Omental fat pad (tissue), 4 donors: Measurements from ENCODE around the gene C1orf105. TPM values are rescaled to one million over a fixed set of nuclear protein-coding genes. Genes with fewer than 3 reads are reported as not detected.
A peak's percentile ranks its signal among the peaks of the same experiment; 100 is the strongest.

Experiments used
- ATAC-seq: fragments of 150-250 bp; one replicate; pipeline ENCODE4 v1.9.1; 2016; ENCODE audit warnings: mild to moderate bottlenecking, moderate library complexity; ENCODE audit not compliant: low FRiP score
- DNase-seq: peaks from one replicate; pipeline ENCODE4 v3.0.0-alpha.2; 2019; ENCODE audit warnings: low spot score
- CTCF ChIP-seq, 3 donors: fragments of 450-650 bp; IDR thresholded peaks; one replicate each; pipeline ENCODE4 v1.5.1; 2016 to 2017; ENCODE audit warnings: antibody characterized with exemption in 3 of 3, mild to moderate bottlenecking in 3 of 3, moderate library complexity in 2 of 3
- total RNA-seq, 4 donors: library from RNA; depleted of rRNA; stranded (reverse); fragments of >200 nt; gene quantifications; one replicate each; pipeline ENCODE4 v1.1.0, GENCODE V29; 2016

The C1orf105 gene
- total RNA-seq, 4 donors from 2014 or later, result not detected

DNA sequence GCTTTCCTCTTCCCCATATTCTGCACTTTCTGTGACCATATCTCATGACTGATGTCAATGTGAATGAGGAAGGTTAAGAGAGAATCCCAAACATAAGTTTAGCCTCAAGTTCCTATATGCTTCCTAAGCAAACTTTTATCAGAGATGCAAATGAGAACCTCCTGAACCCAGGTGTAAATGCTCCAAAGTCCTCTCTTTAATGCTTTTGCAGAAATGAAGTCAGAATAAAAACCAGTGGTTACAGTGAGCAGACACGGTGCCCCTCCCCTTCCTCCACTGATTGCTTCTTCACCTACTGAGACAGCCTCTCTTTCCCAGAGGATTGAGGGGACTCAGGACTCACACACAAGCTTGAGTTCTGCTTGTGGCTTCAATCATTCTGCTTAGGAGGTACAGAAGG lies 35.0 kb downstream of the C1orf105 start:
- ATAC-seq (no peak), DNase-seq (no peak)
- no peak for TF ChIP-seq CTCF (IDR thresholded peaks at IDR 0.05)

DNA sequence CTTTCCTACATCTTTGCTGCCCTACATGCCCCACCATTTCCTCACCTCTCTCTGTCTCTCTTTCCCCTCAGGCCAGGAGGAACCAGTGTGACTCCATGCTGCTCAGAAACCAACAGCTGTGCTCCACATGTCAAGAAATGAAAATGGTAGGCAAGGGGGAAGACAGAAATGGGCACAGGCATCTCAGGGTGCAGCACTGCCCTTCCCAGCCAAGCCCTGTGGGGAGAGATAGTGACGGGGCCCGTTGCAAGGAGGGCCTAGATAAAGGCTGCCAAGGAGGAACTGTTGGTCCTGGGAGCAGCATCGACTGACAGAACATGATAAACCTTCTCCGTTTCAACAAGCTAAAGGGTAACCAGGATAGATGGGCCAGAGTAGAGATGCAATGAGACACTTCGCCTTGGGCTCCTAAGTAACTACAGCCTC lies 35.9 kb downstream of the C1orf105 start:
- no peak for ATAC-seq
- no peak for TF ChIP-seq CTCF (IDR thresholded peaks at IDR 0.05)
- no peak for DNase-seq

GRCh38 chr1:172457479-172458130 lies 37.1 kb downstream of the C1orf105 start:
- ATAC-seq, result no peak
- no peak for TF ChIP-seq CTCF (IDR thresholded peaks at IDR 0.05)
- no peak for DNase-seq

GRCh38 chr1:172460177-172460576 lies 39.7 kb downstream of the C1orf105 start:
- TF ChIP-seq CTCF (IDR thresholded peaks at IDR 0.05), result no peak
- no peak for DNase-seq
- peak; percentile 82 for ATAC-seq

DNA sequence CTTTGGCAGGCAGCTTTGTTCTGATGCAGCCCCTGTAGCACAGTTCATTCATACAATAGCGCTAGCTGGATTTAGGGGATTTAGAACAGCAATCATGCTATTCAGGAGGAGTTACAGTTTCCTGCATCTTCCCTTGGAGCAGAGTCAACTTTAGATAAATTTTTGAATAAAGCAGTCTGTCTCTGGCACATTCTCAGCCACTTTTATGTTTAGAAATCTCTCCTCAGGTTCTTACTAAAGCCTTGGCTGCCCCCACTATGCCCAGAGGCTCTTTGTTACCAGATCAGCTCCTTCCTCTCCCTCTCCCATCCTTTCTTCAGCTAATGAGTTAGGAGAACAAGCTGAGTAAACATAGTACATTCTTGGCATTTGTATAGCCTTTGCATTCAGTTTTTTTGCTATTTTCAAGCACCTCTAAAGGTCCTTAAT lies 40.4 kb downstream of the C1orf105 start:
- no peak for TF ChIP-seq CTCF (IDR thresholded peaks at IDR 0.05)
- no peak for DNase-seq
- peak; percentile 19 for ATAC-seq

- DNase-seq (no peak), ATAC-seq (no peak)
- TF ChIP-seq CTCF (IDR thresholded peaks at IDR 0.05), result no peak
Measured at GRCh38 chr1:172465617-172466016, 45.1 kb downstream of the C1orf105 start.

DNA sequence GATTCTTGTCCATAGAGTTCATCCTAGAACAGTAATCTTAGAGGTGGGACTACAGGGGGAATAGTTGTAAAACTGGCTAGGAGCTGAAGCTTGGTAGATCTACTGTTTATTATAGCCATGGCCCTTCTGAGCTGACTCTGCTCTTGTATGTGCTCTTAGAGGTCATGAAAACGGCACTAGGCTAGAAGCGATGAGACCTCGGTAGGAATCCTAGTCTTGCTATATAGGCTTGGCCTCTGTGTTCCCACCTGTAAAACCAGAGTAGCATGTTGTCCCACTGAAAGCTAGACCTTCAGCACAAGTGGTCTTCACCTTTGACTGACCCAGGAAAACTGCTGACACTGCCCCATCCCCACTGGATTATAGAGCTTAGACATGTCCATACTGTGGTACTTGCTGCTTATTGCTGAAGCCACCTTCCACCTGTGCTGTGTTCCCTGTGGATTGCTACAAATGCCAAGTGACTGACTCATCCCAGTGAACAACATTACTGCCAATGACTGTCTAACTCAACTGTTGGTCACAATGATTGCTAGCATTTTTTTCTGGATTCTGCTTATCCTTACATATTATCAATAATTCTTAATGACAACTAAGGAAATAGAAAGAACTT lies 46.4 kb downstream of the C1orf105 start:
- no peak for DNase-seq

More for the DNA sequence above, 46.4 kb downstream of the C1orf105 start:
- no peak for ATAC-seq
- TF ChIP-seq CTCF (IDR thresholded peaks at IDR 0.05), result no peak
